Measurements from ENCODE around the gene KDM4B. TPM values are rescaled to one million over a fixed set of nuclear protein-coding genes. Genes with fewer than 3 reads are reported as not detected.
A peak's percentile ranks its signal among the peaks of the same experiment; 100 is the strongest.

KDM4B gene
- total RNA-seq, 1 experiment from 2014 or later = 43.7 TPM

GRCh38 chr19:5052515-5052914 is 83.6 kb downstream of the KDM4B start:
- Histone ChIP-seq H3K23ac (ENCODE audit: insufficient read length, low read depth, low read length) (no peak overlapping the region), H2BK15ac (ENCODE audit: low read depth, low read length) (no peak overlapping the region), H4K5ac (ENCODE audit: insufficient read length, low read depth, low read length) (no peak overlapping the region), H2BK12ac (ENCODE audit: insufficient read length, low read depth, low read length) (no peak overlapping the region), H4K8ac (replicated peaks; ENCODE audit: insufficient read length, low read depth, low read length) (no peak overlapping the region), H4K91ac (ENCODE audit: insufficient read length, low read depth, low read length) (no peak overlapping the region), H3K9me3 (ENCODE audit: control insufficient read depth, low read depth, low read length) (no peaks in the 10 kb centered on the region), H3K4ac (ENCODE audit: low read depth, low read length) (no peak overlapping the region), H2BK5ac (ENCODE audit: insufficient read length, low read length) (no peak overlapping the region), H3K18ac (ENCODE audit: insufficient read length, low read depth, low read length) (no peak overlapping the region), H3K4me2 (ENCODE audit: insufficient read depth, insufficient read length, low read length) (no peak overlapping the region), H2AK5ac (ENCODE audit: insufficient read length, low read length) (no peak overlapping the region), H3K14ac (ENCODE audit: insufficient read depth, low read length) (no peak overlapping the region; the same call in 1 of the 2 replicates), H3K79me2 (ENCODE audit: insufficient read depth, low read length) (no peaks in the 10 kb centered on the region), H3K27ac (ENCODE audit: insufficient read length, low read depth, low read length) (no peak overlapping the region), H4K20me1 (ENCODE audit: control insufficient read depth, insufficient read depth, insufficient read length) (peaks cover 2% of the 10 kb centered on the region), H2AFZ (ENCODE audit: low read length) (no peak overlapping the region), H3K23me2 (ENCODE audit: insufficient read length, low read depth, low read length, poor library complexity, severe bottlenecking) (no peaks in the 10 kb centered on the region), H2BK20ac (ENCODE audit: low read depth, low read length, poor library complexity, severe bottlenecking) (no peak overlapping the region), H3K27me3 (ENCODE audit: insufficient read depth, low read length) (no peaks in the 10 kb centered on the region), H3K79me1 (ENCODE audit: insufficient read depth, low read depth, low read length, poor library complexity, severe bottlenecking) (no peaks in the 10 kb centered on the region), H3T11ph (ENCODE audit: low read length) (no peak overlapping the region), H3K4me1 (ENCODE audit: insufficient read depth, low read length) (no peaks in the 10 kb centered on the region), H2BK120ac (ENCODE audit: low read depth, low read length, poor library complexity, severe bottlenecking) (no peak overlapping the region), H3K9ac (ENCODE audit: extremely low read depth, insufficient read length, low read length) (no peak overlapping the region), H3K56ac (ENCODE audit: insufficient read length, low read depth, low read length) (no peak overlapping the region)
- TF ChIP-seq, protein P1, sequence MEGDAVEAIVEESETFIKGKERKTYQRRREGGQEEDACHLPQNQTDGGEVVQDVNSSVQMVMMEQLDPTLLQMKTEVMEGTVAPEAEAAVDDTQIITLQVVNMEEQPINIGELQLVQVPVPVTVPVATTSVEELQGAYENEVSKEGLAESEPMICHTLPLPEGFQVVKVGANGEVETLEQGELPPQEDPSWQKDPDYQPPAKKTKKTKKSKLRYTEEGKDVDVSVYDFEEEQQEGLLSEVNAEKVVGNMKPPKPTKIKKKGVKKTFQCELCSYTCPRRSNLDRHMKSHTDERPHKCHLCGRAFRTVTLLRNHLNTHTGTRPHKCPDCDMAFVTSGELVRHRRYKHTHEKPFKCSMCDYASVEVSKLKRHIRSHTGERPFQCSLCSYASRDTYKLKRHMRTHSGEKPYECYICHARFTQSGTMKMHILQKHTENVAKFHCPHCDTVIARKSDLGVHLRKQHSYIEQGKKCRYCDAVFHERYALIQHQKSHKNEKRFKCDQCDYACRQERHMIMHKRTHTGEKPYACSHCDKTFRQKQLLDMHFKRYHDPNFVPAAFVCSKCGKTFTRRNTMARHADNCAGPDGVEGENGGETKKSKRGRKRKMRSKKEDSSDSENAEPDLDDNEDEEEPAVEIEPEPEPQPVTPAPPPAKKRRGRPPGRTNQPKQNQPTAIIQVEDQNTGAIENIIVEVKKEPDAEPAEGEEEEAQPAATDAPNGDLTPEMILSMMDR (conservative IDR thresholded peaks at IDR 0.05) = peak; percentile 55
- H3K27ac Mint-ChIP-seq = no peak overlapping the region
- no peaks in the 10 kb centered on the region; a peak in 1 of 5 replicates for H3K9me3 Mint-ChIP-seq
- DNase-seq = peak; percentile 55
- H3K4me1 Mint-ChIP-seq = peaks cover 0 to 6% of the 10 kb centered on the region in 2 experiments; a peak in 2 of 4 replicates
- H3K4me3 Mint-ChIP-seq = no peak overlapping the region
- H3K36me3 Mint-ChIP-seq (ENCODE audit: insufficient read depth in 1 of 3, low read depth in 3 of 3) = peaks cover 0 to 17% (median 9%) of the 10 kb centered on the region in 3 experiments; a peak in 6 of 7 replicates
- no CpG with 5 or more reads among the region's 13 CpGs for WGBS (ENCODE audit: extremely low coverage, insufficient read length, low lambda C conversion rate)
- H3K27me3 Mint-ChIP-seq (ENCODE audit: low read depth) = no peaks in the 10 kb centered on the region
